ENCODE results near the gene SLMAP. TPM values are rescaled to one million over a fixed set of nuclear protein-coding genes. Genes with fewer than 3 reads are reported as not detected.

The SLMAP gene
- total RNA-seq, 1 experiment from 2014 or later = 79.5 TPM

- CTCF ChIA-PET = no interaction called here
- Mint-ChIP-seq H3K27me3 (ENCODE audit: low read depth) (no peaks in the 10 kb centered on the region), H3K4me1 (no peaks in the 10 kb centered on the region), H3K9me3 (no peaks in the 10 kb centered on the region), H3K4me3 (no peak overlapping the region), H3K27ac (no peak overlapping the region), H3K36me3 (peaks cover 25% of the 10 kb centered on the region)
- POLR2A ChIA-PET = interaction anchor here (0.6 kb wide), 1 partner anchor 341 kb away, joined by 4 read pairs; no protein-coding TSS in a partner anchor
- ATAC-seq (no peak), DNase-seq (ENCODE audit: low spot score) (no peak)
- TF ChIP-seq ZSCAN18 (CRISPR knock-in tag; IDR thresholded peaks at IDR 0.05) (no peak), ZBTB43 (CRISPR knock-in tag; IDR thresholded peaks at IDR 0.05) (no peak), ATF1 (CRISPR knock-in tag; IDR thresholded peaks at IDR 0.05) (no peak), NFYB (CRISPR knock-in tag; conservative IDR thresholded peaks at IDR 0.05; ENCODE audit: low read depth) (no peak), FOXK1 (CRISPR knock-in tag; IDR thresholded peaks at IDR 0.05) (no peak), FOXP1 (CRISPR knock-in tag; IDR thresholded peaks at IDR 0.05; ENCODE audit: borderline replicate concordance) (no peak), ZNF512 (CRISPR knock-in tag; IDR thresholded peaks at IDR 0.05; ENCODE audit: borderline replicate concordance) (no peak), PREB (CRISPR knock-in tag; IDR thresholded peaks at IDR 0.05; ENCODE audit: borderline replicate concordance) (no peak), E2F5 (CRISPR knock-in tag; IDR thresholded peaks at IDR 0.05) (no peak), ATF6 (CRISPR knock-in tag; IDR thresholded peaks at IDR 0.05) (no peak), ZNF671 (CRISPR knock-in tag; IDR thresholded peaks at IDR 0.05) (no peak), MYBL2 (CRISPR knock-in tag; IDR thresholded peaks at IDR 0.05) (no peak), SP1 (CRISPR knock-in tag; conservative IDR thresholded peaks at IDR 0.05) (no peak), ZNF219 (CRISPR knock-in tag; IDR thresholded peaks at IDR 0.05; ENCODE audit: borderline replicate concordance) (no peak), SMAD4 (CRISPR knock-in tag; IDR thresholded peaks at IDR 0.05) (no peak), NFE2L1 (CRISPR knock-in tag; IDR thresholded peaks at IDR 0.05) (no peak)
Observed at GRCh38 chr3:57923101-57923500, 167.0 kb downstream of the SLMAP start.

GRCh38 chr3:57923752-57924151, 167.6 kb downstream of the SLMAP start:
- H3K27ac Mint-ChIP-seq = no peak overlapping the region
- no peaks in the 10 kb centered on the region for H3K9me3 Mint-ChIP-seq
- no peaks in the 10 kb centered on the region for H3K4me1 Mint-ChIP-seq
- no peak for ATAC-seq
- POLR2A ChIA-PET = no interaction called here
- H3K36me3 Mint-ChIP-seq = peaks cover 18% of the 10 kb centered on the region
- CTCF ChIA-PET = no interaction called here
- DNase-seq (ENCODE audit: low spot score) = no peak
- no peak overlapping the region for H3K4me3 Mint-ChIP-seq
- no peaks in the 10 kb centered on the region for H3K27me3 Mint-ChIP-seq (ENCODE audit: low read depth)
- no peak for TF ChIP-seq FOXP1 (CRISPR knock-in tag; IDR thresholded peaks at IDR 0.05; ENCODE audit: borderline replicate concordance)
- TF ChIP-seq USF2 (CRISPR knock-in tag; IDR thresholded peaks at IDR 0.05) = no peak
- TF ChIP-seq FOXJ3 (CRISPR knock-in tag; IDR thresholded peaks at IDR 0.05; ENCODE audit: borderline replicate concordance) = no peak
- TF ChIP-seq ZNF396 (CRISPR knock-in tag; IDR thresholded peaks at IDR 0.05; ENCODE audit: borderline replicate concordance) = no peak
- TF ChIP-seq EMX1 (CRISPR knock-in tag; IDR thresholded peaks at IDR 0.05) = no peak
- TF ChIP-seq ZBTB21 (CRISPR knock-in tag; IDR thresholded peaks at IDR 0.05; ENCODE audit: borderline replicate concordance) = no peak
- TF ChIP-seq MAX (CRISPR knock-in tag; IDR thresholded peaks at IDR 0.05) = no peak
- no peak for TF ChIP-seq CREM (CRISPR knock-in tag; IDR thresholded peaks at IDR 0.05)
- TF ChIP-seq ZBTB43 (CRISPR knock-in tag; IDR thresholded peaks at IDR 0.05) = no peak
- no peak for TF ChIP-seq JUN (CRISPR knock-in tag; IDR thresholded peaks at IDR 0.05)
- TF ChIP-seq TCF7 (CRISPR knock-in tag; IDR thresholded peaks at IDR 0.05; ENCODE audit: low read depth) = no peak

All from WTC11 (cell line).